NCI-H226 (cell line): Measurements from ENCODE around the gene SLC39A5.
"Not testable (repeated sequence)": the region's sequence is repeated elsewhere in the genome, so short reads cannot be mapped to it uniquely, and the experiment has no call there.

ENCODE experiments used
- DNase-seq: peaks from one replicate; pipeline ENCODE4 v3.0.0-alpha.2; 2015

Gene SLC39A5

GRCh38 chr12:56252649-56253048 lies 22.8 kb downstream of the SLC39A5 start:
- DNase-seq: no peak

- no peak for DNase-seq
Observed at GRCh38 chr12:56253091-56253490, 23.2 kb downstream of the SLC39A5 start.

GRCh38 chr12:56255671-56256070 lies 25.8 kb downstream of the SLC39A5 start:
- no peak for DNase-seq

- DNase-seq: peak; percentile 54
Observed at GRCh38 chr12:56256326-56256960, 26.6 kb downstream of the SLC39A5 start.

GRCh38 chr12:56257071-56257470 lies 27.2 kb downstream of the SLC39A5 start:
- no peak for DNase-seq

- peak; percentile 48 for DNase-seq
Observed at GRCh38 chr12:56257491-56258067, 27.7 kb downstream of the SLC39A5 start.

GRCh38 chr12:56258068-56258819 lies 28.4 kb downstream of the SLC39A5 start, which contains the start of gene ANKRD52:
Gene ANKRD52, minus strand, starts transcription at chr12:56258384. Its CDS starts 115 bp downstream, at chr12:56258269.
- DNase-seq: peak; percentile 86

GRCh38 chr12:56258820-56259183 lies 29.0 kb downstream of the SLC39A5 start:
- DNase-seq: no peak

- DNase-seq: no peak
Observed at GRCh38 chr12:56260380-56260779, 30.5 kb downstream of the SLC39A5 start.

- DNase-seq: no peak
Observed at GRCh38 chr12:56260921-56261320, 31.1 kb downstream of the SLC39A5 start.

GRCh38 chr12:56261503-56262232 lies 31.8 kb downstream of the SLC39A5 start:
- peak; percentile 91 for DNase-seq

- not testable (repeated sequence) for DNase-seq
Observed at GRCh38 chr12:56262955-56263354, 33.1 kb downstream of the SLC39A5 start.

- DNase-seq: not testable (repeated sequence)
Observed at GRCh38 chr12:56266068-56266692, 36.3 kb downstream of the SLC39A5 start.

- DNase-seq: peak; percentile 77
Observed at GRCh38 chr12:56266693-56267442, 37.0 kb downstream of the SLC39A5 start, which contains the start of gene COQ10A. Gene COQ10A, plus strand, starts transcription at chr12:56266942. Its CDS starts 177 bp downstream, at chr12:56267119.

GRCh38 chr12:56267443-56268071 lies 37.7 kb downstream of the SLC39A5 start:
- no peak for DNase-seq

- DNase-seq: peak; percentile 29
Observed at GRCh38 chr12:56271031-56271430, 41.2 kb downstream of the SLC39A5 start.

- not testable (repeated sequence) for DNase-seq
Observed at GRCh38 chr12:56272468-56272867, 42.6 kb downstream of the SLC39A5 start.

- no peak for DNase-seq
Observed at GRCh38 chr12:56274299-56274698, 44.4 kb downstream of the SLC39A5 start.

GRCh38 chr12:56278905-56279304 lies 49.1 kb downstream of the SLC39A5 start:
- DNase-seq: no peak

GRCh38 chr12:56280849-56281248 lies 51.0 kb downstream of the SLC39A5 start:
- no peak for DNase-seq

GRCh38 chr12:56282030-56282429 lies 52.2 kb downstream of the SLC39A5 start:
- DNase-seq: no peak
